GM12891 (cell line): Measurements from ENCODE around the gene ERGIC3.

Experiments
- PAX5 ChIP-seq: IDR thresholded peaks from 2 replicates; pipeline ENCODE4 v1.6.1; 2011; ENCODE audit warnings: low read length, moderate library complexity, mild to moderate bottlenecking; ENCODE audit not compliant: insufficient read depth, severe bottlenecking
- POLR2A ChIP-seq: IDR thresholded peaks from 2 replicates; pipeline ENCODE4 v1.6.1; 2011; ENCODE audit warnings: low read depth, low read length, control low read depth
- POLR2AphosphoS5 ChIP-seq: IDR thresholded peaks from 2 replicates; pipeline ENCODE4 v1.6.1; 2011; ENCODE audit warnings: low read depth, low read length, control low read depth
- TAF1 ChIP-seq: IDR thresholded peaks from 2 replicates; pipeline ENCODE4 v1.6.1; 2011; ENCODE audit warnings: low read depth, low read length, control low read depth

DNA sequence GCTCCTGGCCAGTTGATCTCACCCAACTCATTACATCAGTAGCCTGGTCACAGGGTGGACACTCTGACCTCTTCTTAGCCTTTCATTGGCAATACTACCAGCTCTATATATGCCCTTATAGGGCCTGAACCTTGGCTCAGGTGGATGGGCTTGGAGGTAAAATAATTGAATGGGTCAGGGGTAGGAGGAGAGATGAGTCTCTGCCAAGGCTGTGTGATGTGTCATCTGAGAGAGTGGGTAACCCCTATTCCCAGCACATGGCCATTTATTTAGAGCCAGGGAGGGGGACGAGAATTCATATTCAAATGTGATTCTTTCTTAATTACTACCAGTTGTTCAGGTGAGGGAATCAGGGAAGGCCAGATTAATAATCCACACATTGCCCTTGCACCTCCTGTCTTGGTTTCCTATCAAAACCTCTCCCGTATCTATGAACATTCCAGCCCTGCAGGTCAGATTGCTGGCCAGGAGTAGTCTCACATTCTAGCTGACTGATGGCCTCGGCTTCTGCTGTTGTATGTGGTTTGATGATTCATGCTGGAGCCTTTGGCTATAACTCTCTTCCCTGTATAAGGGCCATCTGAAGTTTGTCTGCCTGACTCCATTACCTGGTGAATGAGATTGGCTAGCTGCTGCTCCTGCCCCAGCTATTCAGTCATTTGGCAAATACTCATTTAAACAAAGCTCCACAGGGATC lies 25.8 kb upstream of the ERGIC3 start:
- TF ChIP-seq TAF1, result no peak
- no peak for TF ChIP-seq POLR2A
- no peak for TF ChIP-seq POLR2AphosphoS5
- no peak for TF ChIP-seq PAX5
